NCI-H2029 treated with DMSO at 0.1 percent for 48 hours (cell line): ENCODE data around the gene TGFB2.

ENCODE experiments used
- DNase-seq: peaks from one replicate; lab custom pipeline; 2025; lab: John Stamatoyannopoulos, UW

Gene TGFB2

DNA sequence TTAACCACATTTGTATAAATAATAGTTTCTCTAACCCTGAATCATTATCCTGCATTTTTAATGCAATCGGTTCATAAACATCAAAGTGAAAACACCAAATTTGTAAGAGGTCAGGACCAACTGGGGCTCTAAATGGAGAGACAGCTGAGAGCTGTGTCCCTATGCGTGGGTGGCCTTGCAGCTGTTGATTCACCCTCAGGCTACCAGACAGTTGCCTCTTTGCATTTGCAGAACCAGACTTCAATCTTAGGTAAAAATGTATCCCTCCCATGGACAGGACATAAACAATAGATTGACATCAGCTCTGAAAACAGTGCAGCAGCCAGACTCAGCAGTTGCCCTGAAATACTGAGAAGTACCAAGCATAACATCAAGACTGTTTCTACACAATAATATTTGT, 8.8 kb upstream of the TGFB2 start:
- no peak for DNase-seq

DNA sequence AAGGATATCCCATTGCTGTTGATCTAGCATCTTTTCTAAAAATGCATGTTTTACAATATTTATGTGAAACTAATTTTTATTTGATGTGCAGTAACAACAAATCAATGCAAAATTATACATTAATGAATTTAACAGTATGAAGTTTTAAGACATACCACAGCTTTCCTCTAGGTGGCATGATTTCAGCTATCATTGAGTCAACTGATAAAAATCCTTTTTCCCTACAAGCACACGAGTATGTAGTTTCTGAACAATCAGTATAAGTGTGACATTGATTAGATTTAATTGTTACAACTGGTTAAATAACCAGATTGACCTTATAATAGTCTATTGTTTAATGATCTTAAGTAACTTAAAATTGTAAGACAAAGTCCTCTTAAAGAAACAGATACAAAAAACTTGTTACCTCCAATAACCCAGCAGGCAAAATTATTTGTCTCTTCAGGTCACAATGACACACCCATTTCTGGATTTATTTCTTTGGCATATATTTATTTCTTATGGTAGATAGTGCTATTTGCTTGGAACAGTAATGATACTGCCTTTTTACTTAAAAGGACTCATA, 5.8 kb upstream of the TGFB2 start:
- peak; percentile 32 for DNase-seq

DNA sequence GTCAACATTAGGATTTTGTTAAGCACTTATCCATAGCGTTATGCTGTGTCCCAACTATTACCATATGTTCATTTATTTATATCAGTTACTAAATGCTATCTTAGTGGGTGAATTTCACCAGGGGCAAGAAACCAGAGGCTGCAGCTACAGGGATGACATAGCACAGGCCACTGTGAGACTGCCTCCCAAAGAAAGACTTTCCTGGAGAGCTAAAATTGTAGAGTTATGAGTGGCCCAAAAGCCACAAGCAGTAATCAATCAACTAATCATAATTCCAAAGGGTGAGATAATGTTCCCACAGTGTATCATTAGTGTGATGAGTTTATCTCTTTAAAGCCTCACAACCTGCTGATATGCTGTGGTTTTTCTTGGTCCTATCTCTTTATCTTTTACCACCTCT, 3.8 kb upstream of the TGFB2 start:
- DNase-seq, result no peak

DNA sequence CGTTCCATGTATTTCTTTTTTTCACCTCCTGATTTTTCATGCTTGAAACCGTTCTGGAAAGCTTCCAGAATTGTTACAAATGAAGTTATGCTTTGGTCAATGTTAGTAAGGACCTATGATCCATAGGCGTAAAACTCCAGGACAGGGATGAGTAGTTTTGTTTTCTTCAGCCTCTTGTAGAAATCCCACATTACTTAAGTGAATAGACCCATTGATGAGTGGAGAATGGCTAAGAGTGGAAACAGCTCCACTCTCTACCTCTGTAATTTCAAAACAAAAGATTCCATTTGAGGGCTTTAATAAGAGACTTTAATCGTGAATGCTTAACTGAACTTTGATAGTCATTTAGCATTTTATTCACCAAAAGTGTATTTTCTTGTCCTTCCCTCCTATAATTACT, 3.0 kb upstream of the TGFB2 start:
- no peak for DNase-seq

DNA sequence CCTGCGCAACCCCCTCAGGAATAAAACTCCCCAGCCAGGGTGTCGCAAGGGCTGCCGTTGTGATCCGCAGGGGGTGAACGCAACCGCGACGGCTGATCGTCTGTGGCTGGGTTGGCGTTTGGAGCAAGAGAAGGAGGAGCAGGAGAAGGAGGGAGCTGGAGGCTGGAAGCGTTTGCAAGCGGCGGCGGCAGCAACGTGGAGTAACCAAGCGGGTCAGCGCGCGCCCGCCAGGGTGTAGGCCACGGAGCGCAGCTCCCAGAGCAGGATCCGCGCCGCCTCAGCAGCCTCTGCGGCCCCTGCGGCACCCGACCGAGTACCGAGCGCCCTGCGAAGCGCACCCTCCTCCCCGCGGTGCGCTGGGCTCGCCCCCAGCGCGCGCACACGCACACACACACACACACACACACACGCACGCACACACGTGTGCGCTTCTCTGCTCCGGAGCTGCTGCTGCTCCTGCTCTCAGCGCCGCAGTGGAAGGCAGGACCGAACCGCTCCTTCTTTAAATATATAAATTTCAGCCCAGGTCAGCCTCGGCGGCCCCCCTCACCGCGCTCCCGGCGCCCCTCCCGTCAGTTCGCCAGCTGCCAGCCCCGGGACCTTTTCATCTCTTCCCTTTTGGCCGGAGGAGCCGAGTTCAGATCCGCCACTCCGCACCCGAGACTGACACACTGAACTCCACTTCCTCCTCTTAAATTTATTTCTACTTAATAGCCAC, 696 bp downstream of the TGFB2 start:
- no peak for DNase-seq

DNA sequence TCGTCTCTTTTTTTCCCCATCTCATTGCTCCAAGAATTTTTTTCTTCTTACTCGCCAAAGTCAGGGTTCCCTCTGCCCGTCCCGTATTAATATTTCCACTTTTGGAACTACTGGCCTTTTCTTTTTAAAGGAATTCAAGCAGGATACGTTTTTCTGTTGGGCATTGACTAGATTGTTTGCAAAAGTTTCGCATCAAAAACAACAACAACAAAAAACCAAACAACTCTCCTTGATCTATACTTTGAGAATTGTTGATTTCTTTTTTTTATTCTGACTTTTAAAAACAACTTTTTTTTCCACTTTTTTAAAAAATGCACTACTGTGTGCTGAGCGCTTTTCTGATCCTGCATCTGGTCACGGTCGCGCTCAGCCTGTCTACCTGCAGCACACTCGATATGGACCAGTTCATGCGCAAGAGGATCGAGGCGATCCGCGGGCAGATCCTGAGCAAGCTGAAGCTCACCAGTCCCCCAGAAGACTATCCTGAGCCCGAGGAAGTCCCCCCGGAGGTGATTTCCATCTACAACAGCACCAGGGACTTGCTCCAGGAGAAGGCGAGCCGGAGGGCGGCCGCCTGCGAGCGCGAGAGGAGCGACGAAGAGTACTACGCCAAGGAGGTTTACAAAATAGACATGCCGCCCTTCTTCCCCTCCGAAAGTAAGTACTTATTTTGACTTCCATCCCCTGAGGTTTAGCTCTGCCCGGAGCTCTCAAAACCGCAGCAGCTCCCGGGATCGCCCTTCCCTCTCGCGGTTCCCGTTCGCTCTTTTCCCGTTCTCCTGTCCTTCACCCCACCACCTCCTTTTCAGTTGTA, 1.5 kb downstream of the TGFB2 start:
- DNase-seq, result no peak

DNA sequence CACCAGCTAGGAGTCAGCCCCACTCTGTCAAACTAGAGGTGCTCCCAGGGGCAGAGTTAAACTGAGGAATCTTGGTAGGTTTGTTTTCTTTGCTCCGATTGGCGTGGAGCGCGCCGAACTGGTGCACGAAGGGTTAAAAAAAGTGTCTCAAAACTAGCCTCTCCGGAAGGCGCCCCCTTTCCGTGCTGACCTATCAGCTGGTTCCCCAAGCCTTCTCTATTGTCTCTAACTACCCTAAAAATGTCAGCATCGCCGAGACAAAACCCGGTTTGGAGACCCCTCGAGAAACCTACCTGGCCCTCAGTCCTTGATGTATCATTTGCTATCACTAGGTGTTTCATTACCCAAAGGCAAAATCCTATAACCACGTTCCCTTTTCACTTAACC, 2.2 kb downstream of the TGFB2 start:
- DNase-seq, result no peak

DNA sequence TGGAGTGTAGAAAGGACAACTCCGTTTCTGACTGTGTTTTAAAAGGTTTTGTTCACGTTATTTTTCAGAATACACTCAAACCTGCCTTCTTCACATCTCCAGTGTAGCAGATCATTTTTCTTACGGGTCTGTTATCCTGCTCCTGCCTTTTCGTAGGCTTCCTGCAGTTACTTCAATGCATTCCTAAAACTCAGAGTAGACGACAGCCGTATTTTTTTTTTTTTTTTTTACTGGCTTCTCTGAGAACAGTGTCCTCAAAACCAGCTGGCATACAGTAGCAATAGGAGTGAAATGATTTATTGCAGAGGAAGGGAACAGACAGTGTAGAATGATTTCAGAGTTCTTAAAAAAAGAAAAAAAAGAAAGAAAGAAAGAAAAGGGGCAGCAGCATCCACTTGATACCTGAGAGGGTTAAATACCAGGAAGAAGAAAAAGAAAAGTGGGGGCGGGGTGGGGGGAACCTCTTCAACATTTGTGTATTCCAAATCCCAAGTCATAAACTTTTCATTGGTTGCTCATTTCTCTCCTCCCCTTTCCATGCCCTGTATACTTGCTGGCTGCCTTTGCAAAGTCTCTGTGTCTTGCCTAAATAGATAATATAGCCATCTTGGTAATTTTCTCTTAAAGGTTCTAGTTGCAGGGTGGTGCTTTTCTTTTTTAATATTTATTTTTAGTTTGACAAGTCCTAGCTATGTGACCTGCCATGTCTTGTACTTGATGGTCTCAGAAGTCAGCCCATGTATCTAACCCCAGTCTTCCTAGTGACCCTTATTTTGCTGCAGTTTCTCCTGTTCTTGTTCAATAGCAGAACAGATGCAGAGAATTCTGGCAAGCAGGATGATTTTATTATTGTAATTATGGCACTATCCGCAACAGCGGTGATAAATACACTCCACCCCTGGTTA, 2.8 kb downstream of the TGFB2 start:
- DNase-seq, result peak; percentile 54

DNA sequence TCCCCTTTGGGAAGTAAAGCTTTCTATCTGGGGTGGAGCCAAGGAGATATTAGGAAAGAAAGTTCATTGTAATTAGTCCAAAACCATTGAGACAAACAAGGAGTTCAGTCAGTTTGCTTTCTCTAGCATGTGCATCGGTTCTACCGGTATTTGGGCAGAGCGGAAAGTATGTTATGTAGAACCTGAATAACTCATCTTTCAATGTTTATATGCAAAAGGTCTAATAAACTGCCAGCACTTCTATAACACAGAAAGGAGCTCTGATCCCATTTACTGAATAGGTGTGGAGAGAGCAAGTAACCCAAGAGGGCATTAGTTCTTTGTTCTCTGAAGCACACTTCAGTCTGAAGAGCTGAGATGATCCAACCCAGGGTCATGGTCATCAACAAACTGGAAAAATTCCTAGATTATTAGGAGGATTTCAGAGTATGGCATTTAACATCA, 3.5 kb downstream of the TGFB2 start:
- peak; percentile 68 for DNase-seq

DNA sequence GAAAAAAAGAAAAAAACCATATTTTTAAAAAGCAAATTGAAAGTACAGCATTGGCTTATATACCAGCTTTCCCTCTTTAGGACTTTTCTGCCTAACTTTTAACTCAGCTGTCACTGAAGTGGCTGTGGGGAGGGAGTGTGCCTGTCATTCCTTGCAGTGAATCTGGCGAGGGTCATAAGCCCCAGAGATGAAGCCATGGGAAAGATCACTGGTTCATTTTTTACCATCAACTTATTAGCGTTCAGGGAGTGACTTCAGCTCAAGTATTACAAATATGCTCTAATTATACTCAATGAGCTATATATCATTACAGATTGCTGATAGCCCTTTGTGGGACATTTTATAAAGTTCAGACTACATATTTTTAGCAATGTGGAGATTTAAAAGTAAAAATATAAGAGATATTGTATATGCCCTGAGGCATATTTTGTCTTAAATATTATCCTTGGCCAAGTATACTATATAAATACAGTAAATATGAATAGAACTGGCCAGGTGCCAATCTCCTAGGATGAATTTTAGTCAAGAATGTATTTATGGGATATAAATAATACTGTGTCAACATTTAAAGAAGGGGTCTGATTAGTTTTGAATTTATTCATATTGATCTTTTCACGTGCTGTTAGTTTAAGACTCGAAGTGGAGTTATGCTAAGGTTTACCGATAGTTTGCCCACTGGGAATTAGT, 4.4 kb downstream of the TGFB2 start:
- DNase-seq, result no peak

DNA sequence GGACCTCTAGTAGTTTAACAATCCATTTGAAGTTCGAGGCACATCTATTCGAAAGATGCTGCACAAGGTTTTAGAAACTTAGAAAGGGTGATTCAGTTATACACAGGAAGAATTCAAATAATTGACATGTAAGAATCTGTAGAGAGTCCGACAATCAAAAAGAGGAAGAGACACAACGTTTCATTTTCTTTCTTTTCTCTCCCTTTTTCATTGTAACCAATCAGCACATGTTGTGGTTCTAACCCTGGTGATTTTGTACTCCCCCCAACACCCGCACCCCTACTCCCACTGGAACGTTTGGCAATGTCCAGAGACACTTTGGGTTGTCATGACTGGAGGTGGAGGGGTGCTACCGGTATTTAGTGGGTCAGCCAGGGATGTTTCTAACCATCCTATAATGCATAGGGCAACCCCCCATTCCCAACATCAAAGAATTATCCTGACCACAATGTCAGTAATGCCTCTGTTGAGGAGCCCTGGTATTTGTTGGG, 4.9 kb downstream of the TGFB2 start:
- no peak for DNase-seq

DNA sequence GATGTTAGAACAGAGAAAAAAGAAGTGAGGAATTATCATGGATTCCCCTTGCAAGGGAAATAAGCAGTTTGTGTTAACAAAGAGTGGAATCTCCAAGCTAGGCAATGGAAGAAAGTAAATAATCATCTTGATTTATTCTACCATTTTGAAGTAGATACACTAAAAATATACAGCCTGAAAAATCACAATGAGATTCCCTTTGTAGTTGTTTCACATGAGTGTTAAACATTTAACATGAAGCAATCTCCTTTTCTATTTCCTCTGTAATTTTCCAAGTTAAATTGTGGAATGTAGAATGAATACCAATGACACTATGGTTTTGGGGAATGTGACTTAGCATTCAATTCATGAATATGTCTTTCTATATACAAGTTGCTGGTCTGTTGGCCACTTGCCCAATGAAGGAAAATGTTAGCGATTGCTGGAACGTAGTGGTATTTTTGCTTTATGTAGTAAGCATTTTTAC, 5.7 kb downstream of the TGFB2 start:
- DNase-seq, result no peak

DNA sequence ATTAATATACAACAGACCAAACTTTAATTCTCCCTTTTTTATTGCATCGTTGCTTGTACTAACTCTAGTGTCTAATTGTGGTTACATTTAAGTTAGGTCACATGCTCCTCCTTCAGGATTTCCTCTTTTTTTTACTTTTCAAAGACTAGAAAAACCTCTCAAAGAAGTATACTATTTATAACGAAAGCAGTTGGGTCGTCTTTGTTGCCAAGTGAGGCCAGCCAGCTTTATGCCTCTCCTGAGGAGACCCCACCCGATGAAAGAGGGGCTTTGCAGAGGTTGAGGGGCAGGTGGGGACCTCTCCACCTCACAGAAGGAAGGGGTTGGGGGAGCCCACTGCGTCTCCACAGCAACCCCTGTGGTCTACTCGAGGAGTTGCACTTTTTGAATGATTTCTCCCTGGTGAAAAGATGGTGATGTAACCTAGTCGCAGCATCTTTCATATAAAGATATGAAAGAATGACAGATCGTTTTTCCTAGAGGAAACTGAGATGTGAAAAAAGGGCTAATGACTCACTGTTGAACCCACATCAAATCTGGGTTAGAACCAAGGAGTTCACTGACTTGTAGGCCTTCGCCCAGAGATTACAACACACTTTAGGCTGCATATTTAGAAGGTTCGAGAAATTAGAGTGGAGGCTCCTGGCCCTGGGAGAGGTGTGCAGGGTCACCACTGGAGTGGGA, 6.4 kb downstream of the TGFB2 start:
- DNase-seq, result no peak

DNA sequence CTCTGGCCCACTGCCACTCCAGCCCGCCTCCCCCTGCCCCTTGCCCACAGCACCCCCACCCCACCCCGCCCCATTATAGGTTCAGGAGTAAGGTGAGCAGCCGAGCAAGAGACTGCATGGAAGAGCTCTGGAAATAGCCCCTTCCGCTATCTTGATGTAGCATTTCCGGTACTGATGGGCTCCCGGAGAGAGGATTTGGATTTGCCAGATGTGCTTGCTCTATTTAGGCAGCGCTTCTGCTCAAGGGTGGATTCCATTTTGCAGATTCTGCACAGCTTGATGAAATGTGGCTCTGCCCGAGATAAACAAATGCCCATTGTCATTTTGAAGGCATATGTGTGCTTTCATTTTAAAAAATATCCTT, 6.9 kb downstream of the TGFB2 start:
- no peak for DNase-seq

DNA sequence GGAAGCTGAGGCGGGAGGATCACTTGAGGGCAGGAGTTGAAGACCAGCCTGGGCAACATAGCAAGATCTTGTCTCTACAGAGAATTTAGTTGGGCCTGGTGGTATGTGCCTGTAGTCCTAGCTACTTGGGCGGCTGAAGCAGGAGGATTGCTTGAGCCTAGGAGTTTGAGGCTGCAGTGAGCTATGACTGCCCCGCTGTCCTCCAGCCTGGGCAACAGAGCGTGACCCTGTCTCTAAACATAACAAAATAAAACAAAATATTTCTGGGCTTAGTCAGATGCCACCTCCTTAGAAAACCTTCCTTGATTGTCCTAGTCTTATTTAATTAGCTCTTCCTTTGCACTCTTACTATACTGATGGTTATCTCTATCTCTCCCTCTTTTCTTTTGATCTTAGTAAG, 8.5 kb downstream of the TGFB2 start:
- DNase-seq, result no peak

DNA sequence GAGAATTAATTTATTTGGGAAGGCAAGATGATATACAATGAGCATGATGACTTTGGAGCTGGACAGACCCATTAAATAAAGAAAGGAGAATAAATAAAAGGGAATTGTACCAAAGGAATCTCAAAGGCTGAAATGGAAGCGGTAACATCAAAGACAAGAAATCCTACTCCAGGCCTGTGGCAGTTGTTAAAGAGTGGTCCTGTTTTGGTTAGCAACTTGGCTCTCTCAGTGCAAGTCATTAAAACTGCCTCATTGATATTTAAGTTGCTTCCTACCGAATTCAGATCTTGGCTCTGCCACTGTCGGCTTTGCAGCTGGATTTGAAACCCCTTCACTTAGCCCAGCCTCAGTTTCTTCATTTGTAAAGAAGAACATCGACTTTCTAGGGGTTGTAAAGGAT, 10.1 kb downstream of the TGFB2 start:
- no peak for DNase-seq

DNA sequence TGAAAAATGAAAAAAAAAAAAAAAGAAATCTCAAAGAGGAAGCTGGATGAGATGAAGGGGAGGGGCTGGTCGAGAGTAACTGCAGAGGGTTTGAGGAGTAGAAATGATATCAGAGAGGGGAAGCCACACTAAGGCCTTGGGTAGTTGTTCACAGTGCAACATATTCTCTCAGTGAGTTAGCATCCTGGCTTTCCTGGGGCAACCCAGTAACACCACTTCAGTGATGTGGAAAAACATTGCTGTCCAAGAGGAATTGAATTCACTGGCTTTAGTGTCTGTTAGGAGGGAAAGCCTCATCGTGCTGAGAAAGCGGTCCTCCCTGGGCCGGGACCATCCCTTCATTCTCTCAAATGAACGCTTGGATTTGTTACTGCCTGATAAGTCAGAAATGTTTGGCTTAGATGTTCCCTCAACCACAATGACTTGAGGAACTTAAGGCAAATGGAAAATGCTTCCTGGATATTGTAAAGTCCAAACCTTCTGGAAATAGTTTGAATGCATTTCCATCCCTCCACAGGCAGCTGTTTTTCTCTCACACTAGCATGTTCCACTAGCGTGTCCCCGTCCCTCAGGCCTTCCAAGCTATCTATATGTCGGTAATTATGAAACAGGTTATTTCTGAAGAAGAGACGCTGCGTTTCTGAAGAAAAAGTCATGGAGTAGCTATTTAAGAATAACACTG, 12.2 kb downstream of the TGFB2 start:
- no peak for DNase-seq

DNA sequence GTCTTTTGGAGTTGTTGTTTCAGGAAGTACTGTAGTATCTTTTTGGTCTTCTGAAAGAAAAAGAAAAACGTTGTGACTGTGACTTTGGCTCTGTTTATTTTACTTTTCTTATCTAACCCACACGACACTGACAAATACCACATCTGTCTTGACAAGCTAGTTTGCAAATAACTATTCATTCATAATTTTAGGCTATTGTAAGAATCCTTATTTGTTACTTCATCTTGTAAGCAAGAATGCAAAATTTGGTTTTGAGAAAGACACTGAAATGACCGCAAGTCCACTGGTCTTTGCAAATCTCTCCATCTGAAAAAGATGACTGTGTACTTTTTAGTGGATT, 12.7 kb downstream of the TGFB2 start:
- DNase-seq, result no peak

DNA sequence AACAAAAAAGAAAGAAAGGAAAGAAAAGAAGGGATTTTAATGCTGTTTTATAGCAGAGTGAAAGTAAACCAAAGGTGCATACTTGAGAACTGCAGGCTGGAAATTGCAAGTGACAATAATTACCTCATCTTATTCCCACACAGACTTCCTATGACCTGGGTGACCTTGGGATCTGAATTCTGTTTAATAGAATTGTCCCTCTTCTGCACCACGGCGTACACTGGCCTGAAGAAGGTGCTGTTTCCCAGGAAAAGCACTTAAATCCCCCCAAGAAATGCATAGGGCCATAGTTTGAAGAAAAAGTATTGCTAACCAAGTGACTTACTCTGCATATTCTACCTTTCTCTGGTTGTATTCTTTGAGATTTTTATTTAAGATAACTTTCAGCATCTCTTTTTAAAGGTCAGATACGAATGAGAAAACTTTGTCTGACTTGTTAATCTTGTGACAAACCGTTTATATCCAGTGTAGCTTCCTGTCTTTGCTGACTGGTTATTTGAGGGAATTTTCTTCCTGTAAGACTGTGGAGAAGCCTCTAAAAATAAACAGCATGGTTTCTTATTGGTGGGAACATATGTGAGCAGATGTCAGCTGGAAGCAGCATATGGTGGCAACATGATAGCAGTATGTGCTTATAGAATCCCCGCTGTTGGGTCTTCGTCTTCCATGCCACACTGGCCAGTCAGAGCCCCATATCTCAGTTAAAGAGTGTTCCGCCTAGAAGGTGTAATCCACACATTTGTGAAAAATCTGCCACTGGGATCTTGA, 16.3 kb downstream of the TGFB2 start:
- DNase-seq, result no peak
